K562 (cell line): Measurements from ENCODE around the gene CCDC71L. TPM values are rescaled to one million over a fixed set of nuclear protein-coding genes. Genes with fewer than 3 reads are reported as not detected.
A peak's percentile ranks its signal among the peaks of the same experiment; 100 is the strongest.

Experiments used
- ATF7 ChIP-seq: fragments of 450-650 bp; IDR thresholded peaks from 2 replicates; pipeline ENCODE4 v1.7.1; 2014; ENCODE audit warnings: mild to moderate bottlenecking, moderate library complexity
- BCOR ChIP-seq: fragments of 450-650 bp; IDR thresholded peaks from 2 replicates; pipeline ENCODE4 v1.6.1; 2016
- BDP1 ChIP-seq: IDR thresholded peaks from 3 replicates; pipeline ENCODE4 v1.6.1; 2011; ENCODE audit not compliant: insufficient read length, insufficient read depth
- C11orf30 ChIP-seq: fragments of 450-650 bp; IDR thresholded peaks from 2 replicates; pipeline ENCODE4 v1.6.1; 2016; ENCODE audit warnings: low read depth, mild to moderate bottlenecking
- CHD2 ChIP-seq: IDR thresholded peaks from 2 replicates; pipeline ENCODE4 v1.6.1; 2011; ENCODE audit warnings: low read depth, low read length
- CHD4 ChIP-seq: fragments of 200-600 bp; sonication (generic); IDR thresholded peaks from 3 replicates; pipeline ENCODE4 v1.6.1; 2012; ENCODE audit warnings: low read depth, mild to moderate bottlenecking, mixed read lengths, low read length, inconsistent platforms; ENCODE audit not compliant: insufficient read depth, insufficient replicate concordance, poor library complexity, severe bottlenecking
- CSDE1 ChIP-seq, 2 experiments: fragments of 450-650 bp; IDR thresholded peaks; 2 replicates each; pipeline ENCODE4 v1.6.1; 2016; ENCODE audit warnings: mild to moderate bottlenecking in 1 of 2
- FOXA3 ChIP-seq, 2 experiments: fragments of 450-650 bp in 1 of 2; sonication (generic) in 1 of 2; formaldehyde crosslinking; IDR thresholded peaks in 1 of 2; conservative IDR thresholded peaks in 1 of 2; 2 replicates each; pipeline versions ENCODE4 v1.4.0 to v1.8.0; 2020 to 2022; ENCODE audit warnings: mild to moderate bottlenecking in 2 of 2, missing genetic modification reagents in 1 of 2
- GTF2A2 ChIP-seq: IDR thresholded peaks from 2 replicates; pipeline ENCODE4 v1.6.1; 2016; ENCODE audit warnings: mild to moderate bottlenecking, missing genetic modification characterization, missing compliant biosample characterization
- KDM4B ChIP-seq, 2 experiments: fragments of 450-650 bp in 1 of 2; sonication (generic) in 1 of 2; IDR thresholded peaks; 2 replicates each; pipeline ENCODE4 v1.6.1; 2016 to 2017; ENCODE audit warnings: borderline replicate concordance in 2 of 2, antibody characterized with exemption in 1 of 2, low read depth in 1 of 2, mild to moderate bottlenecking in 1 of 2
- NFIX ChIP-seq: fragments of 250-450 bp; sonication (Bioruptor Pico); IDR thresholded peaks from 2 replicates; pipeline ENCODE4 v1.4.0; 2020; ENCODE audit warnings: low read depth, mild to moderate bottlenecking, moderate library complexity
- RBM14 ChIP-seq: fragments of 200-400 bp; formaldehyde crosslinking; IDR thresholded peaks from 2 replicates; pipeline ENCODE4 v1.6.1; 2018; ENCODE audit warnings: low read depth, mild to moderate bottlenecking, low read length, moderate library complexity, borderline replicate concordance; ENCODE audit not compliant: insufficient read depth
- RBM15 ChIP-seq: fragments of 200-400 bp; formaldehyde crosslinking; IDR thresholded peaks from 2 replicates; pipeline ENCODE4 v1.6.1; 2018; ENCODE audit warnings: mild to moderate bottlenecking, low read length, moderate library complexity; ENCODE audit not compliant: insufficient read depth
- SIRT6 ChIP-seq: IDR thresholded peaks from one replicate; pipeline ENCODE4 v1.6.1; 2012; ENCODE audit warnings: low read depth, mild to moderate bottlenecking, control low read depth, inconsistent platforms, low read length, moderate library complexity
- STAT5B ChIP-seq: fragments of 250-450 bp; sonication (Bioruptor Pico); IDR thresholded peaks from 2 replicates; pipeline ENCODE4 v1.8.0; 2021; ENCODE audit warnings: mild to moderate bottlenecking, inconsistent platforms
- U2AF2 ChIP-seq: fragments of 200-400 bp; formaldehyde crosslinking; optimal IDR thresholded peaks from 2 replicates; pipeline ENCODE3; 2017; ENCODE audit warnings: low read depth, mild to moderate bottlenecking, low read length
- ZNF212 ChIP-seq: fragments of 450-650 bp; formaldehyde crosslinking; IDR thresholded peaks from 2 replicates; pipeline ENCODE4 v1.4.0; 2020; ENCODE audit warnings: mild to moderate bottlenecking
- ZNF239 ChIP-seq: fragments of 250-450 bp; sonication (Bioruptor Pico); IDR thresholded peaks from 2 replicates; pipeline ENCODE4 v1.4.0; 2020; ENCODE audit warnings: mild to moderate bottlenecking
- ZNF282 ChIP-seq: sonication (generic); formaldehyde crosslinking; IDR thresholded peaks from 2 replicates; pipeline ENCODE4 v1.8.1; 2023; ENCODE audit warnings: missing genetic modification reagents
- ZNF311 ChIP-seq: fragments of 250-450 bp; sonication (Bioruptor Pico); IDR thresholded peaks from 2 replicates; pipeline ENCODE4 v1.4.0; 2020; ENCODE audit warnings: mild to moderate bottlenecking, moderate library complexity
- ZNF408 ChIP-seq: fragments of 250-450 bp; sonication (Bioruptor Pico); IDR thresholded peaks from 2 replicates; pipeline ENCODE4 v1.4.0; 2020; ENCODE audit warnings: low read depth, mild to moderate bottlenecking, moderate library complexity
- ZNF445 ChIP-seq: fragments of 250-450 bp; sonication (Bioruptor Pico); IDR thresholded peaks from 2 replicates; pipeline ENCODE4 v1.4.0; 2020; ENCODE audit warnings: low read depth, mild to moderate bottlenecking, moderate library complexity
- ZNF699 ChIP-seq: fragments of 250-450 bp; sonication (Bioruptor Pico); IDR thresholded peaks from 2 replicates; pipeline ENCODE4 v1.8.0; 2021; ENCODE audit warnings: mild to moderate bottlenecking, moderate library complexity; ENCODE audit not compliant: insufficient replicate concordance
- polyA plus RNA-seq, 8 experiments: library from polyadenylated mRNA; depleted of rRNA in 4 of 8; stranded (reverse) in 5 of 8; unstranded in 3 of 8; fragments of >200 nt; fragmentation: Nextera tagmentation in 2 of 8; fragmentation: Illumina TruSeq in 1 of 8; extraction: Ambion mirVana in 2 of 8; extraction: Trizol in 1 of 8; gene quantifications; 2 replicates each; pipeline versions ENCODE4 v1.2.1 to v1.2.3, GENCODE V29; 2011 to 2014; ENCODE audit warnings: inconsistent platforms in 1 of 8, missing spikeins in 1 of 8
- total RNA-seq, 7 experiments: library from RNA; depleted of rRNA in 6 of 7; stranded (reverse); fragments of >200 nt in 6 of 7; fragmentation: Illumina TruSeq in 2 of 7; extraction: Trizol in 2 of 7; gene quantifications; 2 replicates each; pipeline versions ENCODE4 v1.2.1 to v1.2.3, GENCODE V29; 2011 to 2021; ENCODE audit warnings: low replicate concordance in 1 of 7
- TF ChIP-seq, protein P1 (sequence below): fragments of 250-450 bp; sonication (Bioruptor Pico); IDR thresholded peaks from 2 replicates; pipeline ENCODE4 v1.5.0; 2022; ENCODE audit warnings: mild to moderate bottlenecking
- TF ChIP-seq, protein P2 (sequence below): fragments of 250-450 bp; sonication (Bioruptor Pico); IDR thresholded peaks from 2 replicates; pipeline ENCODE4 v1.4.0; 2020; ENCODE audit warnings: mild to moderate bottlenecking, moderate library complexity
- TF ChIP-seq, protein P3 (sequence below): fragments of 450-650 bp; formaldehyde crosslinking; IDR thresholded peaks from 2 replicates; pipeline ENCODE4 v1.4.0; 2020; ENCODE audit warnings: mild to moderate bottlenecking, moderate library complexity

CCDC71L gene
- total and polyA plus RNA-seq, 9 of the 15 experiments (the other 6 are each of a cell fraction or from before 2014, with no cell fraction given): 5.7 to 108 (median 25.4) TPM

DNA sequence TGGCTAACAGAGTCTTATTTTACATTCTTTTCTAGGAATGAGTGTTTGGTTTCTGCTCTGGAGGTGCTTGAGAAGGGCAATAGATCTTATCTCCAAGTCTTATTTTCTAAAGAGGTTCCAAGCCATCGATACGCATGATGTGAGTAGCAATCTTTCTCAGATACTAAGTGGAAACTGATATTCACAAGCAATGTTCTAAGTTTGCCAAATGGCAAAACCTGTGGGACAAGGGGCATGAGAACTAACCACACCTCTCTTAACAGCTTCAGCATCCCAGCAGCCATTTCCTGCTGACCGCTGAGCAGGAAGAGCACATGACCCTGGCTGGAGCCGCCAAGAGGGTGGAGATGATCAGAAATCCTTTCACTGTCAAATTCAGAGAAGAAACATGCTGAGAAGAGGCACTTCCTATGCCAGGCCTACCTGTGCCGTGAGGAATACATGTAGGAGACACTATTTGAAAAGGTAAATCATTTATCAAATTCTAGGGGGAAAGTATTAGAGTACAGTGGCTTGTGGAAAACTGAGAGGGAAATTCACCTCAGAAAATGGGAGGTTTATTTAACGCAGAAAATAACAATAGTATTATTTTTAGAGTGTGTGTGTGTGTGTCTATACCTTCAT, 35.2 kb downstream of the CCDC71L start (continued):
- TF ChIP-seq C11orf30 (no peak), ZNF445 (CRISPR knock-in tag) (no peak), CSDE1 (IDR thresholded peaks at IDR 0.05) (no peak), GTF2A2 (tag) (no peak), ZNF408 (CRISPR knock-in tag) (no peak), ZNF239 (no peak), ZNF699 (CRISPR knock-in tag) (no peak), SIRT6 (no peak), ZNF311 (0 out of 2 replicates have a peak, but pooled peaks have one; percentile 18), KDM4B (IDR thresholded peaks at IDR 0.05; ENCODE audit: borderline replicate concordance in 2 of 2, low read depth in 1 of 2) (no peak), FOXA3 (CRISPR knock-in tag; conservative IDR thresholded peaks at IDR 0.05 in 1 of 2, IDR thresholded peaks at IDR 0.05 in 1 of 2) (no peak), BCOR (no peak), STAT5B (CRISPR knock-in tag) (no peak), RBM15 (no peak), BDP1 (no peak), ZNF282 (no peak), NFIX (CRISPR knock-in tag) (no peak), CHD2 (no peak), CHD4 (no peak), ATF7 (no peak), RBM14 (no peak), U2AF2 (no peak), ZNF212 (CRISPR knock-in tag) (no peak)
- TF ChIP-seq, protein P1, sequence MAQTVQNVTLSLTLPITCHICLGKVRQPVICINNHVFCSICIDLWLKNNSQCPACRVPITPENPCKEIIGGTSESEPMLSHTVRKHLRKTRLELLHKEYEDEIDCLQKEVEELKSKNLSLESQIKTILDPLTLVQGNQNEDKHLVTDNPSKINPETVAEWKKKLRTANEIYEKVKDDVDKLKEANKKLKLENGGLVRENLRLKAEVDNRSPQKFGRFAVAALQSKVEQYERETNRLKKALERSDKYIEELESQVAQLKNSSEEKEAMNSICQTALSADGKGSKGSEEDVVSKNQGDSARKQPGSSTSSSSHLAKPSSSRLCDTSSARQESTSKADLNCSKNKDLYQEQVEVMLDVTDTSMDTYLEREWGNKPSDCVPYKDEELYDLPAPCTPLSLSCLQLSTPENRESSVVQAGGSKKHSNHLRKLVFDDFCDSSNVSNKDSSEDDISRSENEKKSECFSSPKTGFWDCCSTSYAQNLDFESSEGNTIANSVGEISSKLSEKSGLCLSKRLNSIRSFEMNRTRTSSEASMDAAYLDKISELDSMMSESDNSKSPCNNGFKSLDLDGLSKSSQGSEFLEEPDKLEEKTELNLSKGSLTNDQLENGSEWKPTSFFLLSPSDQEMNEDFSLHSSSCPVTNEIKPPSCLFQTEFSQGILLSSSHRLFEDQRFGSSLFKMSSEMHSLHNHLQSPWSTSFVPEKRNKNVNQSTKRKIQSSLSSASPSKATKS: no peak
- TF ChIP-seq, protein P2, sequence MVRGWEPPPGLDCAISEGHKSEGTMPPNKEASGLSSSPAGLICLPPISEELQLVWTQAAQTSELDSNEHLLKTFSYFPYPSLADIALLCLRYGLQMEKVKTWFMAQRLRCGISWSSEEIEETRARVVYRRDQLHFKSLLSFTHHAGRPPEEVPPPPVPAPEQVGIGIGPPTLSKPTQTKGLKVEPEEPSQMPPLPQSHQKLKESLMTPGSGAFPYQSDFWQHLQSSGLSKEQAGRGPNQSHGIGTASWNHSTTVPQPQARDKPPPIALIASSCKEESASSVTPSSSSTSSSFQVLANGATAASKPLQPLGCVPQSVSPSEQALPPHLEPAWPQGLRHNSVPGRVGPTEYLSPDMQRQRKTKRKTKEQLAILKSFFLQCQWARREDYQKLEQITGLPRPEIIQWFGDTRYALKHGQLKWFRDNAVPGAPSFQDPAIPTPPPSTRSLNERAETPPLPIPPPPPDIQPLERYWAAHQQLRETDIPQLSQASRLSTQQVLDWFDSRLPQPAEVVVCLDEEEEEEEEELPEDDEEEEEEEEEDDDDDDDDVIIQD (CRISPR knock-in tag): no peak
- TF ChIP-seq, protein P3, sequence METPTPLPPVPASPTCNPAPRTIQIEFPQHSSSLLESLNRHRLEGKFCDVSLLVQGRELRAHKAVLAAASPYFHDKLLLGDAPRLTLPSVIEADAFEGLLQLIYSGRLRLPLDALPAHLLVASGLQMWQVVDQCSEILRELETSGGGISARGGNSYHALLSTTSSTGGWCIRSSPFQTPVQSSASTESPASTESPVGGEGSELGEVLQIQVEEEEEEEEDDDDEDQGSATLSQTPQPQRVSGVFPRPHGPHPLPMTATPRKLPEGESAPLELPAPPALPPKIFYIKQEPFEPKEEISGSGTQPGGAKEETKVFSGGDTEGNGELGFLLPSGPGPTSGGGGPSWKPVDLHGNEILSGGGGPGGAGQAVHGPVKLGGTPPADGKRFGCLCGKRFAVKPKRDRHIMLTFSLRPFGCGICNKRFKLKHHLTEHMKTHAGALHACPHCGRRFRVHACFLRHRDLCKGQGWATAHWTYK (CRISPR knock-in tag): 0 out of 2 replicates have a peak, but pooled peaks have one; percentile 25
